ENCODE measurements around the gene SLC35E2B.

- TF ChIP-seq CTCF (conservative IDR thresholded peaks at IDR 0.05; ENCODE audit: low read length) (no peak), EZH2phosphoT487 (IDR thresholded peaks at IDR 0.05; ENCODE audit: borderline replicate concordance) (no peak)
These were observed 81.8 kb downstream of the SLC35E2B start for GRCh38 chr1:1610796-1611195.
